WTC11 (cell line): ENCODE results near the gene FAM237A.

Experiments
- ATF2 ChIP-seq: sonication (generic); formaldehyde crosslinking; IDR thresholded peaks from 2 replicates; pipeline ENCODE4 v1.8.1; 2022; ENCODE audit warnings: low read depth, missing genetic modification reagents, borderline replicate concordance
- CTCF ChIP-seq: fragments of 200-600 bp; IDR thresholded peaks from 2 replicates; pipeline ENCODE4 v1.8.0; 2022; ENCODE audit warnings: antibody characterized with exemption
- HMGXB4 ChIP-seq: sonication (generic); formaldehyde crosslinking; IDR thresholded peaks from 2 replicates; pipeline ENCODE4 v1.8.1; 2023; ENCODE audit warnings: mild to moderate bottlenecking, moderate library complexity, missing genetic modification reagents
- MAX ChIP-seq: sonication (generic); formaldehyde crosslinking; IDR thresholded peaks from 2 replicates; pipeline ENCODE4 v1.8.0; 2022; ENCODE audit warnings: mild to moderate bottlenecking, missing genetic modification reagents

- TF ChIP-seq CTCF (no peak), HMGXB4 (CRISPR knock-in tag) (no peak), MAX (CRISPR knock-in tag) (no peak), ATF2 (CRISPR knock-in tag) (no peak)
Observed at GRCh38 chr2:206665251-206665650, 23.0 kb downstream of the FAM237A start.
